GM12873 (cell line): ENCODE results near the gene PRRT1B.

Source experiments
- TF ChIP-seq, protein P1 (sequence below): IDR thresholded peaks from 2 replicates; pipeline ENCODE4 v1.5.1; 2012; ENCODE audit warnings: low read depth, mild to moderate bottlenecking, moderate library complexity, low read length, control low read depth; ENCODE audit not compliant: insufficient read depth; ENCODE audit errors: missing control alignments

PRRT1B gene

DNA sequence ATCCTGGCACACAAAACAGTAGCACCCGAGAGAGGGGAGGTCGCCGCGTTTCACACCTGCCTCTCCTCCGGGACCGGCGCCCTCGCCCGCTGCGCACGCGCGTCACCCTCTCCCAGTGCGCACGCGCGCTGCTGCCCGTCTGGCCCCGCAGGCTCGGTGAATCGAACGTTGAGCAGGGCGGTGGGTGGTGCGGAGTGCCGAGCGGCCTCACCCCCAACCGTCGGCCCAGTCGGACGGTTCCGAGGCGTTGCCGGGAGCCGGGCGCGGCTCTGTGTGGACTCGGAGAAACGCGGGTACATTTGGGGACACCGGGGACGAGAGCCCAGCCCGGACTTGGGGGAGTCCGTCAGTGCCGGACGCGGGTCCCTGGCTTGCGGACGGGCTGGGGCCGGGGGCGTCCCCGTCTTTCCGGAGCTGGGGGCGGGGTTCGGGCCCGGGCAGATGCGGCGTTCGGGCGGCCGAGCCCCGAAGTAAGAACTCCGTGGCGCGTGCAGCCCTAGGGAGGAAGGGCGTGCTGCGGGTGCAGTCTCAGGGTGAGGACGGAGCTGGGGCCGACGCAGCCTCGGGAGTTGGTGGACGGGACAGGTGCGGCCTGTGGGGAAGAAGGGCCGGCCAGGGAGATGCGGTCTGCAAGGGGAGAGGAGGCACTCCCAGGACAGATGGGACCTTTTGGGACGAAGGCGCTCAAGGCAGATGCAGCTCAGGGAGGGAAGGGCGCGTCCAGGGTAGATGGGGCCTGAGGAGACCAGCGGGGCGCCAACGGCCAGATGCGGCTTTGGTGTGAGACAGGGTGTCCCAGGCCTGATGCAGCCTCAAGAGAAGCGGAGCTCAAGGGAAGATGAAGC is 42.3 kb upstream of the PRRT1B start, which contains the start of gene POMT1:
POMT1 (plus strand) TSS at position 138 of the 845 bp plus-strand sequence. CDS start 1,301 bp downstream, outside the sequence.
- TF ChIP-seq, protein P1, sequence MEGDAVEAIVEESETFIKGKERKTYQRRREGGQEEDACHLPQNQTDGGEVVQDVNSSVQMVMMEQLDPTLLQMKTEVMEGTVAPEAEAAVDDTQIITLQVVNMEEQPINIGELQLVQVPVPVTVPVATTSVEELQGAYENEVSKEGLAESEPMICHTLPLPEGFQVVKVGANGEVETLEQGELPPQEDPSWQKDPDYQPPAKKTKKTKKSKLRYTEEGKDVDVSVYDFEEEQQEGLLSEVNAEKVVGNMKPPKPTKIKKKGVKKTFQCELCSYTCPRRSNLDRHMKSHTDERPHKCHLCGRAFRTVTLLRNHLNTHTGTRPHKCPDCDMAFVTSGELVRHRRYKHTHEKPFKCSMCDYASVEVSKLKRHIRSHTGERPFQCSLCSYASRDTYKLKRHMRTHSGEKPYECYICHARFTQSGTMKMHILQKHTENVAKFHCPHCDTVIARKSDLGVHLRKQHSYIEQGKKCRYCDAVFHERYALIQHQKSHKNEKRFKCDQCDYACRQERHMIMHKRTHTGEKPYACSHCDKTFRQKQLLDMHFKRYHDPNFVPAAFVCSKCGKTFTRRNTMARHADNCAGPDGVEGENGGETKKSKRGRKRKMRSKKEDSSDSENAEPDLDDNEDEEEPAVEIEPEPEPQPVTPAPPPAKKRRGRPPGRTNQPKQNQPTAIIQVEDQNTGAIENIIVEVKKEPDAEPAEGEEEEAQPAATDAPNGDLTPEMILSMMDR: no peak

DNA sequence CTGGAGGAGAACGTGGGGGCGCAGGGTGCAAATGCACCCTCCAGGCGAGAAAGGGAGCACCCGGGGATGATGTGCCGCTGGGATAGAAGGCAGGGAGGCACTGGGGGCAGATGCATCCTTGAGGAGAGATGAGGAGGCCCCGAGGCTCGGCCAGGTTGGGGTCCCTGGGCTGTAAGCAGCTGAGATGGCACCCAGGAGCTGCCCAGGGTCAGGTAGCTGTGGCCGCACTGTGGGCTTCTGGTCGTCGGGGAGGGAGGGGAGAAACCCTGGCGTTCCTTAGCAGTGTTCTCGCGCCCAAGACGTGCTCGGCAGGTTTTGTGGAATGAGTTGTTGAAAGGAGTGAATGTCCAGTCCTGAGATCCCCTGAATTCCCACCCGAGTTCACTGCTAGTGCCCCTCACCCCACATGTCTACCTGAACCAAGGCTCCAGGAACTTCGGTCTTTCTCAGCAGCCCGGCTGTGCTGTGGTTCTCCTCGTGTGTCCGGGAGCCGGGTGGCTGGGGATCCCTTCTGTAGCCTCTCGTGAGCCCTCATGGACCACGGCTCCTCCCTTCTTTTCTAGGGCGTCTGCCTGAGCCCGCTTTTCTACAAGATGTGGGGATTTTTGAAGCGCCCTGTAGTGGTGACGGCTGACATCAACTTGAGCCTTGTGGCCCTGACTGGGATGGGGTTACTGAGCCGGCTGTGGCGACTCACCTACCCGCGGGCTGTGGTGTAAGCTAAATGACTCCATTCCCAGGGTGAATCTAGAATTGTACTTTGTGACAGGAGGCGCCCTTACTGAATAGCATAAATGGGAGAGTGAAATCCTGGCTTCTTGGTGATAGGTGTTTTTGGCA is 41.5 kb upstream of the PRRT1B start:
- TF ChIP-seq, protein P1: peak; percentile 10

DNA sequence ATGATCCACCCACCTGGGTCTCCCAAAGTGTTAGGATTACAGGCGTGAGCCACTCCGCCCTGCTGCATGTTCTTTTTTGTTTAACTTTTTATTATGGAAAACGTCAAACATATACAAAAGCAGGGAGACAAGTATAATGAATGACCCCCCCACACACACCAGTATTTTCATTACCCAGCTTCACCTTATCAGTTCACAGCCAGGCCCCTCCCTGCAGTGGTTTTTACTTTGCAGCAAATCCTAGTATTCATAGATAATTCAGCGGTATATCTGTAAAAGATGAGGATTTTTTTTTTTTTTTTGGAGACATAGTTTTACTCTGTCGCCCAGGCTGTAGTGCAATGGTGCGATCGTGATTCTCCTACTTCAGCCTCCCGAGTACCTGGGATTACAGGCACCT is 40.3 kb upstream of the PRRT1B start:
- TF ChIP-seq, protein P1: no peak

DNA sequence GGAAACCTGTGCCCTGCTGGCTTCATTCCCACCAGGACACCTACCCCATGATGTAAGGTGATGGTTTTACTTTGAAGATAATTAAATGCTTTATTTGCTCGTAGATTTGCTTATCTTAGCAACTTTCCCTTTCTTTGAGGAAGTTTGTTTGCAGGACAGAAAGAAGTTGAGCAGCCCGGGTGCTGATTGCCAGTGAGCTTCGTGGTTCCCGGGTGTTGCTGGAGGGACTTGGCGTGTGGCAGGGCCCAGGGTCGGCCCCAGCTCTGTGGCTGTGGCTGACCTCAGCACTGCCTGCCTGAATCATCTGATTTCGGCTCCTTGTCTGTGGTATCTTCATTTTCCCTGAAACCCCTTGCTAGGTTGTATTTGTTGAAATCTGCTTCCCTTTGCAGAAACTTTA is 33.9 kb upstream of the PRRT1B start:
- TF ChIP-seq, protein P1: no peak

DNA sequence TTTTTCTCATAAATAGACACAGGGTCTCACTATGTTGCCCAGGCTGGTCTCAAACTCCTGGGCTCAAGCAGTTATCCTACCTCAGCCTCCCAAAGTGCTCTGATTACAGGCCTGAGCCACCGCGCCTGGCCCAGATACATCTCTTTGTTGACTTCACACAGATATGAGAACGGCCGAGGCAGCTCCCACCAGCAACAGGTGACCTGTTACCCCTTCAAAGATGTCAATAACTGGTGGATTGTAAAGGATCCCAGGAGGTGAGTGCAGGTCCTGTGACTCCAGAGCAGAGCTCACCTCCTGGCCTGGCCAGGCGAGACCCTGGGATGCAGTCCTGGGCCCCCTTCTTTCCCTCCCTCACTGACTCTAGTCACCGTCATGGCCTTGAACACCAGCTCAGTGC is 33.4 kb upstream of the PRRT1B start:
- TF ChIP-seq, protein P1: no peak

DNA sequence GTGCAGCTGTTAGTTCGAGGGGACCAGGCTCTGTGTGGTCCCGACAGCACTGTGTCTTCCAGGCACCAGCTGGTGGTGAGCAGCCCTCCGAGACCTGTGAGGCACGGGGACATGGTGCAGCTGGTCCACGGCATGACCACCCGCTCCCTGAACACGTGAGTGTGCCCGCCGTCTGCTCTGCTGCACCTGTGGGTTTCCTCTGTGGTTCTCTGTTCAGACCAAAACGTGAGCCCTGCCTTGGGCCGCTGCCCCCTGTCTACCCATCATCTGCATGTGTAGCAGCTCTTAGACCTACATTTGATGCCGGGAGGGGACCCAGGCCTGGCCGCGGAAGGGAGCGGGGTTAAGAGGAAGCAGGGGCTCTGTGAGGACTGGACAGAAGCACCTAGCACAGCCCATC is 32.1 kb upstream of the PRRT1B start:
- TF ChIP-seq, protein P1: no peak

DNA sequence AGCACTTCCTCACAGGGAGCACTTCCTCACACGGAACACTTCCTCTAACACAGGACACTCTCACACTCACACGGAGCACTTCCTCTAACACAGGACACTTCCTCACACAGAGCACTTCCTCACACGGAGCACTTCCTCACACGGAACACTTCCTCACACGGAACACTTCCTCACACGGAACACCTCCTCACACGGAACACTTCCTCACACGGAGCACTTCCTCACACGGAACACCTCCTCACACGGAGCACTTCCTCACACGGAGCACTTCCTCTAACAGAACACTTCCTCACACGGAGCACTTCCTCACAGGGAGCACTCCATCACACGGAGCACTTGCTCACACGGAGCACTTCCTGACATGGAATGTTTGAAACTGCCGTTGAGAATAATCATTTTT is 29.2 kb upstream of the PRRT1B start:
- TF ChIP-seq, protein P1: no peak
